ENCODE measurements around the gene POF1B.
"Not testable (repeated sequence)": the region's sequence is repeated elsewhere in the genome, so short reads cannot be mapped to it uniquely, and the experiment has no call there.

The POF1B gene

DNA sequence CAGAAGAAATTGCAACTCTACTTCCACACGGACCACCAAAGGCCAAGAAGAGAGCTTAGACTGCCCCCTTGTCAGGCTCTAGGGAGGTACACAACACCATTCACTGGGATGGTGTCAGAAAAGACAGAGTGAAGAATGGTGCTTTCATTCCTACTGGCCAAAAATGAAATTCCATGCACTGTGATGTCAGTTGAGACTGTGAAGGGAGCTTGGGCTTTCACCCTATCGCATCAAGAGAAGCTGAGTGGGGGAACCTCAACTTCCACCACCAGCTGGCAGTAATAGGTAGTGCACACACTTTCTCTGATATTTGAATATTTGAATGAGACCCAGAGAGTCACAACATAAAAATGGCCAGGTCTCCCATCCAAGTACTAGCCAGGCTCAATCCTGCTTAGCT is 69.7 kb downstream of the POF1B start:
- Histone ChIP-seq H3K4me3 (ENCODE audit: low read length) (no peak overlapping the region), H3F3A (ENCODE audit: control insufficient read depth, insufficient read depth) (no peaks in the 10 kb centered on the region), H3K9me3 (ENCODE audit: control insufficient read depth, insufficient read depth, low read length) (no peaks in the 10 kb centered on the region), H3K27me3 (ENCODE audit: control insufficient read depth, low read length) (no peaks in the 10 kb centered on the region), H4K20me1 (ENCODE audit: control insufficient read depth, insufficient read depth, low read depth, low read length) (no peaks in the 10 kb centered on the region), H3K36me3 (ENCODE audit: control insufficient read depth, low read length) (no peaks in the 10 kb centered on the region), H3K9me2 (replicated peaks; ENCODE audit: control insufficient read depth, low read length) (no peaks in the 10 kb centered on the region), H3K4me2 (ENCODE audit: low read length) (no peak overlapping the region), H3K79me2 (ENCODE audit: control insufficient read depth, low read length) (no peaks in the 10 kb centered on the region), H3K4me1 (ENCODE audit: control insufficient read depth, low read length) (no peaks in the 10 kb centered on the region), H3K27ac (ENCODE audit: low read depth, low read length) (no peak overlapping the region)
- TF ChIP-seq CTCF (IDR thresholded peaks at IDR 0.05; ENCODE audit: low read depth, low read length, poor library complexity, severe bottlenecking) (peak; percentile 16), EZH2phosphoT487 (IDR thresholded peaks at IDR 0.05; ENCODE audit: borderline replicate concordance, low read length) (no peak)

GRCh38 chrX:85303544-85303943 is 75.9 kb downstream of the POF1B start:
- Histone ChIP-seq H3K9me2 (replicated peaks; ENCODE audit: control insufficient read depth, low read length) (no peaks in the 10 kb centered on the region), H3K36me3 (ENCODE audit: control insufficient read depth, low read length) (no peaks in the 10 kb centered on the region), H3K9me3 (ENCODE audit: control insufficient read depth, insufficient read depth, low read length) (no peaks in the 10 kb centered on the region), H4K20me1 (ENCODE audit: control insufficient read depth, insufficient read depth, low read depth, low read length) (no peaks in the 10 kb centered on the region), H3F3A (ENCODE audit: control insufficient read depth, insufficient read depth) (no peaks in the 10 kb centered on the region), H3K4me3 (ENCODE audit: low read length) (no peak overlapping the region), H3K4me1 (ENCODE audit: control insufficient read depth, low read length) (peaks cover 14% of the 10 kb centered on the region), H3K79me2 (ENCODE audit: control insufficient read depth, low read length) (no peaks in the 10 kb centered on the region), H3K27me3 (ENCODE audit: control insufficient read depth, low read length) (no peaks in the 10 kb centered on the region), H3K27ac (ENCODE audit: low read depth, low read length) (no peak overlapping the region), H3K4me2 (ENCODE audit: low read length) (0 out of 2 replicates have a peak overlapping the region, but pooled peaks have one; percentile 21)
- no peak for TF ChIP-seq CTCF (IDR thresholded peaks at IDR 0.05; ENCODE audit: low read depth, low read length, poor library complexity, severe bottlenecking)
- no peak for TF ChIP-seq EZH2phosphoT487 (IDR thresholded peaks at IDR 0.05; ENCODE audit: borderline replicate concordance, low read length)

DNA sequence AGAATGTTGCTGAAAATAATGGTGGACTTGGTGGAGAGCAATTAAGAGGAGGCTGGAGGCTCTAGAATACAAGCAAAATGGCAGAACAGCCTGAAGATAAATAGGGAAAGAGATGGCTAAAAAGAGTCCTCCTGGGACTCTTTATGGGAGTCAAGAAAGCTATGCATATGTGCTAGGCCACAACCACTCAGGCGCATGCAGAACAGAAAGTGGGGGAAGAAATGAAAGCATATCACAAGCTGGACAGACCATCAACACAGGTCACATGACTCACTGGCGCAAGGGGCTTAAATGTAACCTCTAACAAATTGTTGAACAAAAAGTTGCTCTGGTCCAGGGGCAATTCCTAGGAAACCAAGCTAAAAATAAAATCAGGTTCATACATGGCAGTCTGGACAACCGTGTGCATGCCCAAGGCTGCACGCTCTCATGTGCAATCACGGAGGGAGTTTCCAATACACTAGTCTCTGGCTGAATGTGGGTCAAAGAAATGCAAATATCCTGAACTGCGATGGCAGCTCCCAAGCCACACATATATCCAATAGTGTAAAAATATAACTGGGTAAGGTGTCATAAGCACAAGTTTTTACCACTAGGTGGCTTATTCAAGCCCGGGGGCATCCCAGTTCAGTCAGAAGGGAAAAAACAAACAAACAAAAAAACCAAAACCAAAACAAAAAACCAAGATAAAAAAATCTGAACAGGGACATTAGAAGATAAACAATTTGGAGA is 90.3 kb downstream of the POF1B start:
- Histone ChIP-seq H4K20me1 (ENCODE audit: control insufficient read depth, insufficient read depth, low read depth, low read length) (no peaks in the 10 kb centered on the region), H3F3A (ENCODE audit: control insufficient read depth, insufficient read depth) (no peaks in the 10 kb centered on the region), H3K27ac (ENCODE audit: low read depth, low read length) (no peak overlapping the region), H3K4me2 (ENCODE audit: low read length) (no peak overlapping the region), H3K9me3 (ENCODE audit: control insufficient read depth, insufficient read depth, low read length) (no peaks in the 10 kb centered on the region), H3K27me3 (ENCODE audit: control insufficient read depth, low read length) (no peaks in the 10 kb centered on the region), H3K36me3 (ENCODE audit: control insufficient read depth, low read length) (no peaks in the 10 kb centered on the region), H3K9me2 (replicated peaks; ENCODE audit: control insufficient read depth, low read length) (no peaks in the 10 kb centered on the region), H3K4me1 (ENCODE audit: control insufficient read depth, low read length) (no peaks in the 10 kb centered on the region), H3K79me2 (ENCODE audit: control insufficient read depth, low read length) (no peaks in the 10 kb centered on the region), H3K4me3 (ENCODE audit: low read length) (no peak overlapping the region)
- TF ChIP-seq CTCF (IDR thresholded peaks at IDR 0.05; ENCODE audit: low read depth, low read length, poor library complexity, severe bottlenecking) (no peak), EZH2phosphoT487 (IDR thresholded peaks at IDR 0.05; ENCODE audit: borderline replicate concordance, low read length) (no peak)

DNA sequence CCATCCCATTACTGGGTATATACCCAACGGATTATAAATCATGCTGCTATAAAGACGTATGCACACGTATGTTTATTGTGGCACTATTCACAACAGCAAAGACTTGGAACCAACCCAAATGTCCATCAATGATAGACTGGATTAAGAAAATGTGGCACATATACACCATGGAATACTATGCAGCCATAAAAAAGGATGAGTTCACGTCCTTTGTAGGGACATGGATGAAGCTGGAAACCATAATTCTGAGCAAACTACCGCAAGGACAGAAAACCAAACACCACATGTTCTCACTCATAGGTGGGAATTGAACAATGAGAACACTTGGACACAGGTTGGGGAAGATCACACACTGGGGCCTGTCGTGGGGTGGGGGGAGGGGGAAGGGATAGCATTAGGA is 94.2 kb downstream of the POF1B start:
- H3K4me3 ChIP-seq (ENCODE audit: low read length); H4K20me1 ChIP-seq (ENCODE audit: control insufficient read depth, insufficient read depth, low read depth, low read length); H3K79me2 ChIP-seq (ENCODE audit: control insufficient read depth, low read length); H3K27ac ChIP-seq (ENCODE audit: low read depth, low read length); H3K36me3 ChIP-seq (ENCODE audit: control insufficient read depth, low read length); H3K9me3 ChIP-seq (ENCODE audit: control insufficient read depth, insufficient read depth, low read length); H3F3A ChIP-seq (ENCODE audit: control insufficient read depth, insufficient read depth); H3K4me1 ChIP-seq (ENCODE audit: control insufficient read depth, low read length); H3K27me3 ChIP-seq (ENCODE audit: control insufficient read depth, low read length); H3K4me2 ChIP-seq (ENCODE audit: low read length); H3K9me2 ChIP-seq (replicated peaks; ENCODE audit: control insufficient read depth, low read length): not testable (repeated sequence)
